ENCODE results near the gene RERE. TPM values are rescaled to one million over a fixed set of nuclear protein-coding genes. Genes with fewer than 3 reads are reported as not detected.

RERE gene
- total RNA-seq, 2 donors from 2014 or later, result 207 to 322 TPM

DNA sequence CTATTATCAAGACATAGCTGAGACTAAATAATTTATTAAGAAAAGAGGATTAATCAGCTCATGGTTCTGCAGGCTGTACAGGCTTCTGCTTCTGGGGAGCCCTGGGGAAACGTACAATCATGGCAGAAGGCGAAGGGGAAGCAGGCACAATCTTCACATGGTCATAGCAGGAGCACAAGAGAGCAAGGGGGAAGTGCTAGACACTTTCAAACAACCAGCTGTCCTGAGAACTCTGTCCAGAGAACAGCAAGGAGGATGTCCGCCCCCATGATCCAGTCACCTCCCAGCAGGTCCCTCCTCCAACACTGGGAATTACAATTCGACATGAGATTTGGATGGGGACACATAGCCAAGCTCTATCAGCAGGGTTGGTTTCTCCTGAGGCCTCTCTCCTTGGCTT, 509.8 kb downstream of the RERE start:
- intact Hi-C loops (cut with DNase I), result no loop called here

GRCh38 chr1:8303876-8304275, 513.6 kb downstream of the RERE start:
- TF ChIP-seq CTCF (IDR thresholded peaks at IDR 0.05) (no peak), POLR2AphosphoS5 (IDR thresholded peaks at IDR 0.05) (no peak), POLR2A (IDR thresholded peaks at IDR 0.05) (no peak)
- H3K27ac ChIP-seq, result no peak overlapping the region
- no peak for DNase-seq (ENCODE audit: low spot score)
- no peak overlapping the region for H3K4me3 ChIP-seq
- no peaks in the 10 kb centered on the region for H3K4me1 ChIP-seq (replicated peaks)
- H3K9me3 ChIP-seq, result no peaks in the 10 kb centered on the region
- no peaks in the 10 kb centered on the region for H3K36me3 ChIP-seq
- WGBS, result 94% methylated on average over 4 of the region's 4 CpGs
- no peaks in the 10 kb centered on the region for H3K27me3 ChIP-seq (replicated peaks; ENCODE audit: insufficient read depth)
- intact Hi-C loops (cut with DNase I), result no loop called here

More for the DNA sequence above, 509.8 kb downstream of the RERE start:
- H3K4me1 ChIP-seq (replicated peaks), result peaks cover 4% of the 10 kb centered on the region
- H3K9me3 ChIP-seq, result no peaks in the 10 kb centered on the region
- DNase-seq (ENCODE audit: low spot score), result no peak
- no peak overlapping the region for H3K27ac ChIP-seq
- no peaks in the 10 kb centered on the region for H3K36me3 ChIP-seq
- no peak overlapping the region for H3K4me3 ChIP-seq
- WGBS, result 69% methylated on average over 4 of the region's 4 CpGs
- H3K27me3 ChIP-seq (replicated peaks; ENCODE audit: insufficient read depth), result no peaks in the 10 kb centered on the region
- no peak for TF ChIP-seq POLR2A (IDR thresholded peaks at IDR 0.05)
- TF ChIP-seq CTCF (IDR thresholded peaks at IDR 0.05), result no peak
- TF ChIP-seq POLR2AphosphoS5 (IDR thresholded peaks at IDR 0.05), result no peak

DNA sequence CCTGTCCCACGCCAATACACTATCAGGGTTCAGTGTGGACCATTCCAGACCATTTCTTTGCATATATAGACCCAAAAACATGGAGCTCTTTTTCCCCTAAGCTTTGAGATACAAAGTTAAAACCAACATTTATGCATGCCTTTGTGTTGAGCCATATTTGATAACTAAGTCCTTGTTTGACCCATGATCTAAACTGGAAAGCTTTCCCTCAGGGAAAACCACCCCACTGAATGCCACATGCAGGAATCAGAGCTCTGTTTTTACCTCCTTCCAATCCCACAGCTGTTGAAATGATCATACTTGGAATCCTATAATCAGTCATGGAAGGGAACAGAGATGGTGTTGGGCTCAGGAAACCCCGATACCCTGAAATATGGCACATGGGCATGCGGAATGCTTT, 514.3 kb downstream of the RERE start:
- no peak for TF ChIP-seq POLR2AphosphoS5 (IDR thresholded peaks at IDR 0.05)
- no peak for TF ChIP-seq POLR2A (IDR thresholded peaks at IDR 0.05)
- TF ChIP-seq CTCF (IDR thresholded peaks at IDR 0.05), result no peak
- no peak for DNase-seq (ENCODE audit: low spot score)
- Histone ChIP-seq H3K36me3 (no peaks in the 10 kb centered on the region), H3K4me1 (replicated peaks) (no peaks in the 10 kb centered on the region), H3K4me3 (no peak overlapping the region), H3K9me3 (no peaks in the 10 kb centered on the region), H3K27ac (no peak overlapping the region), H3K27me3 (replicated peaks; ENCODE audit: insufficient read depth) (no peaks in the 10 kb centered on the region)
- 97% methylated on average over 3 of the region's 3 CpGs for WGBS
- intact Hi-C loops (cut with DNase I), result no loop called here

Small RNA genes within 50 kb of the gene (microRNA-seq; reads per million reads assigned to microRNA genes)
- gene MIR6728, result not detected

Small RNA genes within 50 kb of the gene (small RNA-seq; reads per million reads assigned to genes)
- gene MIR6728 (0 reads per million in 2 donors), gene RF00019 (0 reads per million in 2 donors), gene RF00599 (0 reads per million in 2 donors)

Other genes with a start within 250 kb of the RERE start
- 100 to 1,000 TPM; 386 to 423 TPM for gene ENO1, start 61.0 kb upstream of the RERE start, total RNA-seq
- gene CA6, start 128.2 kb upstream of the RERE start, total RNA-seq, result not detected
- not detected for gene SLC2A7, start 208.8 kb upstream of the RERE start, total RNA-seq